Stromal cell of bone marrow (primary cell): ENCODE measurements around the gene HPD.
"Not testable (repeated sequence)": the region's sequence is repeated elsewhere in the genome, so short reads cannot be mapped to it uniquely, and the experiment has no call there.

Experiments
- DNase-seq: peaks from one replicate; pipeline ENCODE4 v3.0.0-alpha.2; 2012; ENCODE audit warnings: low read depth

HPD gene

GRCh38 chr12:121866331-121866730 lies 7.7 kb upstream of the HPD start:
- no peak for DNase-seq

GRCh38 chr12:121861636-121862254 lies 3.1 kb upstream of the HPD start:
- DNase-seq = no peak

GRCh38 chr12:121860699-121861098 lies 2.0 kb upstream of the HPD start:
- DNase-seq = not testable (repeated sequence)

GRCh38 chr12:121860257-121860656 lies 1.6 kb upstream of the HPD start:
- no peak for DNase-seq

DNA sequence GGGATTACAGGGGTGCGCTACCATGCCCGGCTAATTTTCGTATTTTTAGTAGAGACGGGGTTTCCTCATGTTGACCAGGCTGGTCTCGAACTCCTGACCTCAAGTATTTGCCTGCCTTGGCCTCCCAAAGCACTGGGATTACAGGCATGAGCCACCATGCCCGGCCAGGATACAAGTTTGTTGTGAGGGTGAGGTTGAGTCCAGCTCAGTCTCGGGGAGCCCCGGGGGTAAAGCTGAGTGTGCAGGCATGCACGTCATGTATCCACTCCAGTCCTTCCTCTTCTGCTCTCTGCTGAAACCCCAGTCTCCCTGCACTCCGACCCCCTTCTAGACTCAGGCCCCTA lies 369 bp downstream of the HPD start:
- no peak for DNase-seq

DNA sequence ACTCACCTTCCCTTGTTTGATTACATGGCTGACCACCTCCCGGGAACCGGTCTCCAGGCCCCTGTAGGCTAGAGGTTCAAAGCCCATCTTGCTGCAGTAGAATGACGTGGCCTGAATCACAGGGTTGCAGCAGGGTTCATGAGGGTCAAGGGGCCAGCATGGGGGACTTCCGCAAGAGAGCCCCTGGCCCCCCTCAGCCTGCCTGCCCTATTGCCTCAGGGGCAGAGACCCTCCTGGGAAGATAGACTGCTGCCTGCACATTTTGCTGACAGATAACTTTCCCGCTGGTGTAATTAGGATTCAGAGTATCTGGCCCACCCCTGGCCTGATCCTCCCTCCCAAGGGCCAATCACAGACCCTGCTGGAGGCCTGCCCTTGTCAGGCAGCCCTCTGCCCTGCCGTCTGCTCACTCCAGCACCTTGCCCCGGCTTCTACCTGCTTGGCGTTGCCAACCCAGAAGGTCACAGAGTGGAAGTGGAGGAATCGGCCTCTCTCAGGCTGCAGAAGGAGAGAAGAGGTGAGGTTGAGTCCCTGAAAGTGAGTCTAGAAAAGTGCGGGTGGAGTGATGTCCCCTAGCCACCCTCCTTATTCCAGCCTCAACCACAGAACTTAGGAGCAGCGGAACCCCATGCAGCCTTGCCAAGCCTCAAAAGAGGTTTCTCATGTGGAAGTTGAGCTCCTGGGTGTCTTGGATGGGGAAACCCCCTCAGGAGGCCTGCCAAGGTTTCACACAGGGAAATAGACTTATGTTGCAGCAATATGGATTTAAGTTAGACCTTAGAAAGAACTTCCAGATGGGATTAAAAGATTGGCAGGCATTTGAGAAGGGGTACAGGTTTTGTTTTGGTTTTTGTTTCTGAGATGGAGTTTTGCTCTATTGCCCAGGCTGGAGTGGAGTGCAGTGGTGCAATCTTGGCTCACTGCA lies 1.1 kb downstream of the HPD start:
- no peak for DNase-seq

- not testable (repeated sequence) for DNase-seq
Measured at GRCh38 chr12:121852392-121852791, 6.3 kb downstream of the HPD start.

- DNase-seq = no peak
Measured at GRCh38 chr12:121849665-121850064, 9.0 kb downstream of the HPD start.

DNA sequence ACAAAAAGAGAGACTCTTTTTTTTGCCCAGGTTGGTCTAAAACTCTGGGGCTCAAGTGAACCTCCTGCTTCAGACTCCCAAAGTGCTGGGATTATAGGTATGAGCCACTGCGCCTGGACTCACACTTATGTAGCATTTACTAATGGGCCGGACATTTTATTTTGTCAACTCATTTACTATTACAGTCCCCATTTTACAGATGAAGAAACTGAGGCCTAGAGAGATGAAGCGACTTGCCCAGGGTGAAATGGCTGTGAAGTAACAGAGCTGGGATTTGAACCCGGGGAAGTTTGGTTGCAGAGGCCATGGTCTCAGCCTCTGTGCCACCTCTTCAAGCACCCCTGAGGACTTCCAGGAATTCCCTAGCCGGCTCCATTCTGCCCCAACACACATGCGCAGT lies 9.4 kb downstream of the HPD start:
- DNase-seq = no peak

DNA sequence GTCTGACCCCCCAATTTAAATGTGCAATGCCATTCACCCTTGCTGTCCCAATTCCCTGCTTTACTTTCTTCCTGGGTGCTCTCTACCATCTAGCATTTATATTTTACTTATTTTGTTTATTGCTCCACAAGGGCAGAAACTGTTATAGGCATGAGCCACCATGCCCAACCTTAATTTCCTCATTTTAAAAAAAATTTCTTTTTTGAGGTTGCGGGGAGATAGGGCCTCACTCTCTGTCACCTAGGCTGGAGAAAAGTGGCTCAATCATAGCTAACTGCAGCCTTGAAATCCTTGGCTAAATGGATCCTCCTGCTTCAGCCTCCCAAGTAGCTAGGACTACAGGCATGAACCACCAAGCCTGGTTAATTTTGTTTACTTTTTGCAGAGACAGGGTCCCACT lies 13.0 kb downstream of the HPD start:
- DNase-seq = no peak

GRCh38 chr12:121843236-121843982 lies 15.2 kb downstream of the HPD start:
- DNase-seq = no peak

- no peak for DNase-seq
Measured at GRCh38 chr12:121839993-121840761, 18.5 kb downstream of the HPD start.

DNA sequence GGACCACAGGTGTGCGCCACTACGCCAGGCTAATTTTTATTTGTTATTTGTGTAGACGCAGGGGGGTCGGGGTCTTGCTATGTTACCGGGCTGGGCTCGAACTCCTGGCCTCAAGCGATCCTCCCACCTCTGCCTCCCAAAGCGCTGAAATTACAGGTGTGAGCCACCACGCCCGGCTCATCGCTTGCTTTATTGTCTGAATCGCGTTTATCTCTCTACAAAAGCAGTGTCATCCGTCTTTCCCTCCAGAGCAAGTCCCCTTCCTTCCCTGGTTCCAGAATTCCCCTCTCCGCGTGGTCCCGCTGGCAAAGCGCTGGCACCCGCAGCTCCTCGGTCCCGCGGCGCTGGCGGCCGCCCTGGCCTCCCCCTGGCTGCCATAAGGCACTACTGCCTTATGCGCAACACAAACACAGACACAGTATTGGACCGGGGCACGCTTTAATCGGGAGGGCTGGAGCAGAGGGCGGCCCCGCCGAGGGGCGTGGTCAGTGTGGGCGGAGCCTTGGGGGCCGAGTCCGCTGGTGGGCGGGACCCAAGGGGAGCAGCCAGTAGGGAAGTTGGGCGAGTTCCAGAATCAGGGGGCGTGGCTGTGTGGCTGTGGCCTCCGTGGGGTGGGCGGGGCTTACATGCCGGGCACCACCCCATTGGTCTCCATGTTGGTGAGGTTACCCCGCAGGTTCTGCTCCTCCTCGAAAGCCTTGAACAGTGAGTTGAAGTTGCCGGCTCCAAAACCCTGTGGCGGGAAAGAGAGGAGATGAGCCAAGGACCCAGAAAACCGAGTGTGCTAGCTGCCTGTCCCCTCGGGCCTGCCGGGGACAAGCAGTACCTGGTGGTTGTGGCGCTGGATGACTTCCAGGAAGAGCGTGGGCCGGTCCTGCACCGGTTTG lies 19.3 kb downstream of the HPD start:
- peak; percentile 94 for DNase-seq

DNA sequence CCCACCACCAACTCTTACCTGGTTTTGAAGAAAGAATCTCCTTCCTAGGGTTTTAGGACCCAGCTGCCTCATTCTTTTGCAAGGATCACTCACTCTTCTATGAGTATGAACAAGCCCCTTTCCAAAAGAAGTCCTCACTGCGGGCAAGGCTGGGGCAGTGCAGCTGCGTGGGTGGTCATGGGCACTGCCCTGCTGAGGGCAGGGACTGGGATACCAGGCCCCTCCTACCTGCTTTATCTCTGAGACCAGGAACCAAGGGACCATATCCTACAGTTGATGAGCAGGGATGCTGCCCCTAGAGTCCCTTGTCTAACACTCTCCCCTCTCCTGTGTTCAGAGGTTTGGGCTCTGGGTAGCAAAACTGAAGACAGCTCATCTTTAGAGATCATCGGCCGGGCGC lies 20.5 kb downstream of the HPD start:
- DNase-seq = no peak

GRCh38 chr12:121837680-121838079 lies 21.0 kb downstream of the HPD start:
- DNase-seq = peak; percentile 3

GRCh38 chr12:121831571-121832245 lies 27.0 kb downstream of the HPD start:
- DNase-seq = no peak

DNA sequence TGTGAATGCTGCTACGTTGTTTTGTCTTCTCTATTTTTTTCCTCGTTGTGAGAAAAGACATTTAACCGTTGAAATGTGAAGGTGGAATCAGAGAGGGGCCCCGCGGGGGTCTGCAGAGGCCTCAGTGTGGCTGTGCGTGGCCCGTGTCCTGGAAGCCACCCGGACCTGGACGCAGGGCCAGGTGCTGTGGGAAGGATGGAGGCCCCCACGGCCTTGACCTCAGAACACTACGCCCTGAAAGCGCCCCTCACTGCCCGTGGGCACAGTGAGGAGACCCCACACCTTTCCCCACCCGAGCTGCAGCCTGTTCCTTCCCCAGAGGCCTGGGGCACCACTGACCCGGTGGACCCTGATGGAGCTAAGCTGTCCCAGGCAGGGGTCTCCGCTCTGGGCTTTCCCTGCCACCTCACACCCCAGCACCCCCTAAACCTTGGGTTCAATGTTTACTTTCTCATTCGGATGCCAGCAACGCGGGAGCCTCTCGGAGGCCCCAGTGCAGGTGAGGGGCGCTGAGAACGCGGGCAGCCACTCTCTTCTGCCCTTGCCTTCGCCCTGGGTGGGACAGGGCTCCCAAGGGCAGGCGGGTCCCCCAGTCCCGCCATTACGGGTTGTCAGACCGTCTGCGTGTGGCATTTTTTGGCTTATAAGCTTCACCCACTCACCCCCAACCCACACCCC lies 27.9 kb downstream of the HPD start:
- DNase-seq = no peak

GRCh38 chr12:121830134-121830533 lies 28.5 kb downstream of the HPD start:
- DNase-seq = no peak

DNA sequence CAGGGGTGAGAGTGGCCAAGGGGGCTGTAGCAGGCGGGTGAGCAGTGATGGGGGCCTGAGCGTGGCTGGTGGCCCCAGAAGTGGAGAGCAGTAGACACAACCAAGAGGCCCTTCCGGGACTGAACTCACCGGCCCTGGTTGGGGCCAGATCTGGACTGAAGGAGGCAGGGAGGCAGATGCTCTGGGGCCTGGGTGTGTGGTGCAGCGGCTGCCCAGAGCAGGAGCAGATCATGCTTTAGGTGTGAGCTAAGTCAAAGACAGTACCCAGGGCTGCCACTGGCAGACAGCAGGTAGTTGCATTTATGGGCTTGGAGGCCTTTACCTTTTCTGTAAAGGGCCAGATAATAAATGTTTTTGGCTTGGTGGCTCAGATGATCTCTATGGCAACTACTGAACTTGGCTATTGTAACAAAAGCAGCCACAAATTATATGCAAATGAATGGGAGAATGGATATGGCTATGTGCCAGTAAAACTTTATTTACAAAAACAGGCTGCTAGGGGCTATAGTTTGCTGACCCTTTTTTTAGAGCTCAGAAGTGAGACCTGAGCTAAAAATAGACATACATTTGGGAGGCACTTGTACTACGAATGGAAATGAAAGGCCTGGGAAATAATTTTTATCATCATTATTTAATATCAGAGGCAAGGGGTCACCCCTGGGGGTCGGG lies 29.3 kb downstream of the HPD start:
- DNase-seq = no peak
